ENCODE measurements around the gene CD7. TPM values are rescaled to one million over a fixed set of nuclear protein-coding genes. Genes with fewer than 3 reads are reported as not detected.

CD7 gene
- total RNA-seq, 4 donors from 2014 or later: 0.45 to 3.0 (median 2.5) TPM; not detected in 1

- Histone ChIP-seq H3K36me3 (no peaks in the 10 kb centered on the region), H3K9me3 (no peaks in the 10 kb centered on the region), H3K27me3 (no peaks in the 10 kb centered on the region), H3K27ac (no peak overlapping the region), H3K4me1 (peaks cover 0 to 5% of the 10 kb centered on the region in 2 donors), H3K4me3 (replicated peaks in 1 of 3) (no peak overlapping the region)
- WGBS, 2 donors: 75 to 76% methylated on average over 18 to 19 of the region's 21 CpGs
- no peak for DNase-seq
- TF ChIP-seq CTCF (IDR thresholded peaks at IDR 0.05) (no peak), POLR2A (IDR thresholded peaks at IDR 0.05) (no peak)
- intact Hi-C loops (cut with DNase I): loop anchor here (5.0 kb wide), 2 partner anchors 86 to 296 kb away; no protein-coding TSS in a partner anchor
These were observed 6.3 kb upstream of the CD7 start for GRCh38 chr17:82323514-82324234.

GRCh38 chr17:82322526-82323453 is 5.4 kb upstream of the CD7 start:
- 84 to 91% methylated on average over 15 to 21 of the region's 28 CpGs for WGBS, 2 donors
- TF ChIP-seq CTCF (IDR thresholded peaks at IDR 0.05) (no peak), POLR2A (IDR thresholded peaks at IDR 0.05) (no peak)
- intact Hi-C loops (cut with DNase I): loop anchor here (5.0 kb wide), 2 partner anchors 85 to 295 kb away; no protein-coding TSS in a partner anchor

GRCh38 chr17:82321947-82322466 is 4.6 kb upstream of the CD7 start:
- no peak overlapping the region for H3K27ac ChIP-seq
- H3K36me3 ChIP-seq: no peaks in the 10 kb centered on the region
- DNase-seq: no peak
- TF ChIP-seq CTCF (IDR thresholded peaks at IDR 0.05) (no peak), POLR2A (IDR thresholded peaks at IDR 0.05) (no peak)
- 69 to 82% methylated on average over 6 to 14 of the region's 21 CpGs for WGBS, 2 donors
- H3K4me3 ChIP-seq (replicated peaks in 1 of 3): no peak overlapping the region
- no peaks in the 10 kb centered on the region for H3K9me3 ChIP-seq
- intact Hi-C loops (cut with DNase I): loop anchor here (2.0 to 5.0 kb wide), 3 partner anchors 85 to 295 kb away; no protein-coding TSS in a partner anchor
- H3K27me3 ChIP-seq: no peaks in the 10 kb centered on the region
- H3K4me1 ChIP-seq: peaks cover 0 to 5% of the 10 kb centered on the region in 2 donors

More at GRCh38 chr17:82322526-82323453, 5.4 kb upstream of the CD7 start:
- DNase-seq: no peak
- Histone ChIP-seq H3K4me1 (peaks cover 0 to 5% of the 10 kb centered on the region in 2 donors), H3K36me3 (no peaks in the 10 kb centered on the region), H3K27ac (no peak overlapping the region), H3K4me3 (replicated peaks in 1 of 3) (no peak overlapping the region), H3K27me3 (no peaks in the 10 kb centered on the region), H3K9me3 (no peaks in the 10 kb centered on the region)

- Histone ChIP-seq H3K4me1 (peaks cover 0 to 5% of the 10 kb centered on the region in 2 donors), H3K36me3 (no peaks in the 10 kb centered on the region), H3K4me3 (replicated peaks in 1 of 3) (no peak overlapping the region), H3K27me3 (no peaks in the 10 kb centered on the region), H3K9me3 (no peaks in the 10 kb centered on the region), H3K27ac (no peak overlapping the region)
- intact Hi-C loops (cut with DNase I): loop anchor here (2.0 to 5.0 kb wide), 3 partner anchors 84 to 294 kb away; no protein-coding TSS in a partner anchor
- WGBS, 2 donors: 48 to 64% methylated on average over 39 to 52 of the region's 65 CpGs
- DNase-seq: no peak
- TF ChIP-seq POLR2A (IDR thresholded peaks at IDR 0.05) (no peak), CTCF (IDR thresholded peaks at IDR 0.05) (peak; percentile 54 to 93 (median 84))
These were observed 3.8 kb upstream of the CD7 start for GRCh38 chr17:82320956-82321927.

Measured in thyroid gland (tissue), 4 donors.